SK-N-SH treated with all-trans-retinoic acid at 6 μM for 48 hours (cell line): Measurements from ENCODE around the gene NXPH2.
"Not testable (repeated sequence)": the region's sequence is repeated elsewhere in the genome, so short reads cannot be mapped to it uniquely, and the experiment has no call there.

Experiments
- ATAC-seq: fragments of 200-7000 bp; cut with Tn5 transposase; 3 replicates; pipeline ENCODE4 v1.9.1; 2020; ENCODE audit warnings: mild to moderate bottlenecking, moderate library complexity
- ARNTL ChIP-seq: fragments of 450-650 bp; formaldehyde crosslinking; IDR thresholded peaks from 2 replicates; pipeline ENCODE4 v1.5.0; 2020; ENCODE audit warnings: low read depth, mild to moderate bottlenecking, moderate library complexity, borderline replicate concordance
- BACH2 ChIP-seq: fragments of 250-450 bp; sonication (Bioruptor Pico); IDR thresholded peaks from 2 replicates; pipeline ENCODE4 v1.9.0; 2021; ENCODE audit warnings: mild to moderate bottlenecking, borderline replicate concordance
- CREB5 ChIP-seq: fragments of 250-450 bp; sonication (Bioruptor Pico); IDR thresholded peaks from 2 replicates; pipeline ENCODE4 v1.5.1; 2020; ENCODE audit warnings: low read depth, mild to moderate bottlenecking, moderate library complexity
- CSDC2 ChIP-seq: fragments of 250-450 bp; sonication (Bioruptor Pico); IDR thresholded peaks from 2 replicates; pipeline ENCODE4 v1.5.0; 2020; ENCODE audit warnings: mild to moderate bottlenecking, moderate library complexity
- CSRNP3 ChIP-seq: fragments of 250-450 bp; sonication (Bioruptor Pico); IDR thresholded peaks from 2 replicates; pipeline ENCODE4 v1.5.1; 2021; ENCODE audit warnings: mild to moderate bottlenecking, moderate library complexity
- ESRRG ChIP-seq: fragments of 250-450 bp; sonication (Bioruptor Pico); IDR thresholded peaks from 2 replicates; pipeline ENCODE4 v1.6.1; 2021; ENCODE audit warnings: mild to moderate bottlenecking
- GLIS3 ChIP-seq: fragments of 250-450 bp; sonication (Bioruptor Pico); IDR thresholded peaks from 2 replicates; pipeline ENCODE4 v1.5.0; 2020; ENCODE audit warnings: mild to moderate bottlenecking, moderate library complexity
- ISL1 ChIP-seq: fragments of 250-450 bp; sonication (Bioruptor Pico); IDR thresholded peaks from 2 replicates; pipeline ENCODE4 v2.1.2; 2022; ENCODE audit warnings: mild to moderate bottlenecking, moderate library complexity
- OSR1 ChIP-seq: fragments of 250-450 bp; sonication (Bioruptor Pico); IDR thresholded peaks from 2 replicates; pipeline ENCODE4 v1.8.0; 2022; ENCODE audit warnings: moderate library complexity, mild to moderate bottlenecking, inconsistent platforms
- PATZ1 ChIP-seq: fragments of 250-450 bp; sonication (Bioruptor Pico); IDR thresholded peaks from 2 replicates; pipeline ENCODE4 v1.8.0; 2020; ENCODE audit warnings: mild to moderate bottlenecking, moderate library complexity, borderline replicate concordance
- POU6F1 ChIP-seq: fragments of 250-450 bp; sonication (Bioruptor Pico); IDR thresholded peaks from 2 replicates; pipeline ENCODE4 v1.8.0; 2021; ENCODE audit warnings: low read depth, mild to moderate bottlenecking, moderate library complexity, borderline replicate concordance
- PPARA ChIP-seq: fragments of 250-450 bp; sonication (Bioruptor Pico); IDR thresholded peaks from 2 replicates; pipeline ENCODE4 v1.5.0; 2020; ENCODE audit warnings: mild to moderate bottlenecking, borderline replicate concordance
- RARB ChIP-seq: fragments of 250-450 bp; sonication (Bioruptor Pico); IDR thresholded peaks from 2 replicates; pipeline ENCODE4 v1.8.0; 2021; ENCODE audit warnings: mild to moderate bottlenecking, moderate library complexity
- SNAI2 ChIP-seq: fragments of 250-450 bp; sonication (Bioruptor Pico); IDR thresholded peaks from 2 replicates; pipeline ENCODE4 v1.5.0; 2020; ENCODE audit warnings: mild to moderate bottlenecking, moderate library complexity
- TCF4 ChIP-seq: fragments of 250-450 bp; sonication (Bioruptor Pico); IDR thresholded peaks from 2 replicates; pipeline ENCODE4 v1.8.0; 2021; ENCODE audit warnings: mild to moderate bottlenecking, moderate library complexity, borderline replicate concordance
- TOX ChIP-seq: fragments of 250-450 bp; sonication (Bioruptor Pico); IDR thresholded peaks from 2 replicates; pipeline ENCODE4 v1.8.0; 2021; ENCODE audit warnings: mild to moderate bottlenecking, moderate library complexity, borderline replicate concordance
- TSHZ2 ChIP-seq: fragments of 250-450 bp; sonication (Bioruptor Pico); IDR thresholded peaks from 2 replicates; pipeline ENCODE4 v1.5.0; 2020; ENCODE audit warnings: mild to moderate bottlenecking, moderate library complexity
- ZFP3 ChIP-seq: fragments of 250-450 bp; sonication (Bioruptor Pico); IDR thresholded peaks from 2 replicates; pipeline ENCODE4 v1.5.0; 2020; ENCODE audit warnings: mild to moderate bottlenecking, moderate library complexity
- ZFP30 ChIP-seq: fragments of 450-650 bp; formaldehyde crosslinking; IDR thresholded peaks from 2 replicates; pipeline ENCODE4 v1.5.0; 2022; ENCODE audit warnings: mild to moderate bottlenecking, moderate library complexity
- ZNF565 ChIP-seq: fragments of 450-650 bp; formaldehyde crosslinking; conservative IDR thresholded peaks from 2 replicates; pipeline ENCODE4 v1.5.0; 2020; ENCODE audit warnings: low read depth, mild to moderate bottlenecking, moderate library complexity
- ZNF70 ChIP-seq: fragments of 450-650 bp; formaldehyde crosslinking; IDR thresholded peaks from 2 replicates; pipeline ENCODE4 v1.5.0; 2020; ENCODE audit warnings: mild to moderate bottlenecking, moderate library complexity
- ZNF8 ChIP-seq: fragments of 450-650 bp; formaldehyde crosslinking; IDR thresholded peaks from 2 replicates; pipeline ENCODE4 v1.5.0; 2020; ENCODE audit warnings: mild to moderate bottlenecking, moderate library complexity

The NXPH2 gene

GRCh38 chr2:138648606-138649005 lies 131.6 kb downstream of the NXPH2 start:
- ATAC-seq: no peak
- TF ChIP-seq PATZ1 (no peak), ZFP3 (no peak), GLIS3 (no peak), CSDC2 (CRISPR knock-in tag) (no peak), ESRRG (CRISPR knock-in tag) (no peak), ZNF565 (CRISPR knock-in tag) (no peak), PPARA (CRISPR knock-in tag) (no peak), ARNTL (CRISPR knock-in tag) (no peak), TSHZ2 (CRISPR knock-in tag) (no peak), ZNF70 (CRISPR knock-in tag) (no peak), TOX (CRISPR knock-in tag) (no peak), BACH2 (CRISPR knock-in tag) (no peak), ISL1 (CRISPR knock-in tag) (no peak), SNAI2 (CRISPR knock-in tag) (no peak), ZFP30 (no peak), ZNF8 (CRISPR knock-in tag) (no peak), OSR1 (no peak), CSRNP3 (CRISPR knock-in tag) (no peak), RARB (CRISPR knock-in tag) (no peak), POU6F1 (CRISPR knock-in tag) (no peak)

- not testable (repeated sequence) for ATAC-seq
Measured at GRCh38 chr2:138644776-138645175, 135.4 kb downstream of the NXPH2 start.

GRCh38 chr2:138640921-138641676 lies 139.1 kb downstream of the NXPH2 start:
- no peak for ATAC-seq
- TF ChIP-seq OSR1 (no peak), ARNTL (CRISPR knock-in tag) (no peak), PPARA (CRISPR knock-in tag) (no peak), ESRRG (CRISPR knock-in tag) (no peak), ZFP30 (no peak), ZNF70 (CRISPR knock-in tag) (no peak), RARB (CRISPR knock-in tag) (no peak), GLIS3 (no peak), BACH2 (CRISPR knock-in tag) (no peak), TOX (CRISPR knock-in tag) (no peak), CSRNP3 (CRISPR knock-in tag) (no peak), CREB5 (CRISPR knock-in tag) (no peak), TCF4 (CRISPR knock-in tag) (no peak)
